ENCODE results near the gene MLLT11. TPM values are rescaled to one million over a fixed set of nuclear protein-coding genes. Genes with fewer than 3 reads are reported as not detected.
A peak's percentile ranks its signal among the peaks of the same experiment; 100 is the strongest.

The MLLT11 gene
- total and polyA plus RNA-seq, 2 of the 4 experiments (the other 2 are of a cell fraction): 3.6 to 17.5 TPM

DNA sequence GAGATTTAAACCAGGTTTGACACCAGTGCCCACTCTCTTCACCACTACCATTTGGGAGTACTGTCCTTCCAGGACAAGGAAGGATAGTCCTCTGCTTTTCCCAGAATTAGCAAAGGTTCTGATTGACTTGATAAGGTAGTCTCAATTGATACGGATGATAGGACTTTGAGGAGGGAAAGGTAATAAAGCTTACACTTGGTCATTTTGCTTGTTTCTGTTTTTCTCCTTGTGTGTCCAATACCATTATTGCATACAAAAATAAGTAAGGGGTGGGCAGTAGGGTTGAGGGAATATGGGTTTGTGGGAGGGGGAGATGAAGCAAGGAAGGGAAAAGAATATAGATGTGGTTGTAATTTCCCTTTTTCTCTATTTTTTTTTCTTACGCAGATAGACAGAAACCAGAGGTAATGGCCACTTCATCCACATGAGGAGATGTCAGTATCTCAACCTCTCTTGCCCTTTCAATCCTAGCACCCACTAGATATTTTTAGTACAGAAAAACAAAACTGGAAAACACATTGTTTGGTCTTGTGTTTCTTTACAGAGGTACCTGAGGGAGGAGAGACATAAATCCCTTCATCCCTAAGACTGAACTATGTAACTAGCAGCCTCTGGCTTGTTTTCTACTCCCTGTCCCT lies 10.0 kb upstream of the MLLT11 start:
- in situ Hi-C loops (cut with MboI; ENCODE audit: low sequenced_read_pairs): no loop called here
- Histone ChIP-seq H3K56ac (ENCODE audit: extremely low read depth, insufficient read depth, low read length) (no peak overlapping the region), H3K9me3 (ENCODE audit: control insufficient read depth, insufficient read depth, low read length) (no peaks in the 10 kb centered on the region), H3K14ac (replicated peaks; ENCODE audit: low read depth, low read length) (no peak overlapping the region), H3K27me3 (ENCODE audit: control insufficient read depth, insufficient read depth, low read length) (no peaks in the 10 kb centered on the region), H2BK5ac (ENCODE audit: low read depth, low read length, poor library complexity, severe bottlenecking) (no peak overlapping the region), H3K4me2 (ENCODE audit: low read depth, low read length) (no peak overlapping the region), H3K4ac (ENCODE audit: low read depth, low read length) (no peak overlapping the region), H2BK20ac (ENCODE audit: low read depth, low read length) (no peak overlapping the region), H2BK120ac (ENCODE audit: low read depth, low read length) (no peak overlapping the region), H3K4me1 (ENCODE audit: control insufficient read depth, insufficient read depth, low read length) (peaks cover 8% of the 10 kb centered on the region), H2AK5ac (ENCODE audit: low read depth, low read length) (no peak overlapping the region), H3K23ac (ENCODE audit: low read depth, low read length) (no peak overlapping the region), H4K5ac (ENCODE audit: low read depth, low read length) (no peak overlapping the region), H3K18ac (ENCODE audit: low read depth, low read length) (no peak overlapping the region), H4K91ac (ENCODE audit: insufficient read depth, low read depth, low read length) (no peak overlapping the region), H3K9me1 (ENCODE audit: insufficient read depth, low read length) (peaks cover 7% of the 10 kb centered on the region; the same call in 1 of the 2 replicates), H4K20me1 (ENCODE audit: insufficient read depth, low read length) (peaks cover 17% of the 10 kb centered on the region; the same call in 1 of the 2 replicates), H3K4me3 (ENCODE audit: insufficient read depth, low read depth, low read length) (no peak overlapping the region), H2BK15ac (ENCODE audit: low read depth, low read length) (no peak overlapping the region), H2AFZ (replicated peaks; ENCODE audit: low read length, poor library complexity) (no peak overlapping the region), H3K79me1 (ENCODE audit: low read depth in 1 of 2, low read length in 2 of 2) (peaks cover 18 to 63% of the 10 kb centered on the region in 2 experiments), H3K27ac (ENCODE audit: insufficient read depth, low read length) (no peak overlapping the region), H2AK9ac (replicated peaks; ENCODE audit: low read depth, low read length, poor library complexity) (no peak overlapping the region), H3K36me3 (ENCODE audit: control insufficient read depth, insufficient read depth, low read length) (peaks cover 34% of the 10 kb centered on the region), H3K9ac (ENCODE audit: low read depth, low read length) (no peak overlapping the region), H4K8ac (ENCODE audit: low read depth in 2 of 2, low read length in 2 of 2) (no peak overlapping the region)
- ChIA-PET CTCF (interaction anchor here (0.6 kb wide), 2 partner anchors 105 to 541 kb away, joined by 3 to 8 read pairs; no protein-coding TSS in a partner anchor), POLR2A (ENCODE audit: unreplicated experiment) (no interaction called here)
- dilution Hi-C loops (cut with HindIII; ENCODE audit: low sequenced_read_pairs, unreplicated experiment): no loop called here
- TF ChIP-seq CEBPB (IDR thresholded peaks at IDR 0.05; ENCODE audit: low read depth, low read length): no peak
- TF ChIP-seq NFE2L2 (IDR thresholded peaks at IDR 0.05; ENCODE audit: low read depth, low read length): no peak
- TF ChIP-seq, protein P1, sequence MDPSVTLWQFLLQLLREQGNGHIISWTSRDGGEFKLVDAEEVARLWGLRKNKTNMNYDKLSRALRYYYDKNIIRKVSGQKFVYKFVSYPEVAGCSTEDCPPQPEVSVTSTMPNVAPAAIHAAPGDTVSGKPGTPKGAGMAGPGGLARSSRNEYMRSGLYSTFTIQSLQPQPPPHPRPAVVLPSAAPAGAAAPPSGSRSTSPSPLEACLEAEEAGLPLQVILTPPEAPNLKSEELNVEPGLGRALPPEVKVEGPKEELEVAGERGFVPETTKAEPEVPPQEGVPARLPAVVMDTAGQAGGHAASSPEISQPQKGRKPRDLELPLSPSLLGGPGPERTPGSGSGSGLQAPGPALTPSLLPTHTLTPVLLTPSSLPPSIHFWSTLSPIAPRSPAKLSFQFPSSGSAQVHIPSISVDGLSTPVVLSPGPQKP (IDR thresholded peaks at IDR 0.05; ENCODE audit: borderline replicate concordance, low read depth, low read length): no peak
- no peak for TF ChIP-seq RAD21 (IDR thresholded peaks at IDR 0.05; ENCODE audit: low read length)
- no peak for TF ChIP-seq RCOR1 (IDR thresholded peaks at IDR 0.05; ENCODE audit: insufficient replicate concordance, low read length)
- TF ChIP-seq POLR2A (IDR thresholded peaks at IDR 0.05; ENCODE audit: low read depth, low read length): peak; percentile 18
- TF ChIP-seq, protein P2, sequence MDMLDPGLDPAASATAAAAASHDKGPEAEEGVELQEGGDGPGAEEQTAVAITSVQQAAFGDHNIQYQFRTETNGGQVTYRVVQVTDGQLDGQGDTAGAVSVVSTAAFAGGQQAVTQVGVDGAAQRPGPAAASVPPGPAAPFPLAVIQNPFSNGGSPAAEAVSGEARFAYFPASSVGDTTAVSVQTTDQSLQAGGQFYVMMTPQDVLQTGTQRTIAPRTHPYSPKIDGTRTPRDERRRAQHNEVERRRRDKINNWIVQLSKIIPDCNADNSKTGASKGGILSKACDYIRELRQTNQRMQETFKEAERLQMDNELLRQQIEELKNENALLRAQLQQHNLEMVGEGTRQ (IDR thresholded peaks at IDR 0.05; ENCODE audit: low read depth, low read length): no peak
- no peak for TF ChIP-seq MAZ (IDR thresholded peaks at IDR 0.05; ENCODE audit: borderline replicate concordance, low read depth, low read length)
- ATAC-seq (ENCODE audit: low read depth) (no peak), DNase-seq (no peak)
- no TSS peak for BruUV-seq (replicated peaks)
- intact Hi-C loops (cut with micrococcal nuclease): no loop called here
- WGBS, 2 experiments (ENCODE audit: extremely low coverage in 2 of 2, insufficient read length in 1 of 2): no CpG with 5 or more reads among the region's 2 CpGs

All from IMR-90 (cell line).